H9 (cell line): ENCODE measurements around the gene ZBP1. TPM values are rescaled to one million over a fixed set of nuclear protein-coding genes. Genes with fewer than 3 reads are reported as not detected.

ENCODE experiments used
- DNase-seq: peaks from one replicate; pipeline ENCODE4 v3.0.0-alpha.2; 2017
- H2AFZ ChIP-seq: one replicate; pipeline ENCODE4 v1.6.1; 2013; ENCODE audit warnings: mild to moderate bottlenecking, low read length, control low read depth, moderate library complexity
- H2AK5ac ChIP-seq: 2 replicates; pipeline ENCODE4 v1.6.1; 2013; ENCODE audit warnings: low read length, control low read depth, mixed read lengths; ENCODE audit not compliant: insufficient read length
- H2BK120ac ChIP-seq: one replicate; pipeline ENCODE4 v1.6.1; 2013; ENCODE audit warnings: low read depth, mild to moderate bottlenecking, low read length, control low read depth, inconsistent platforms; ENCODE audit not compliant: poor library complexity, severe bottlenecking
- H2BK12ac ChIP-seq: 2 replicates; pipeline ENCODE4 v1.6.1; 2013; ENCODE audit warnings: low read length, control low read depth, mixed read lengths, low read depth; ENCODE audit not compliant: insufficient read length
- H2BK15ac ChIP-seq: 2 replicates; pipeline ENCODE4 v1.6.1; 2013; ENCODE audit warnings: low read depth, low read length, control low read depth
- H2BK20ac ChIP-seq: one replicate; pipeline ENCODE4 v1.6.1; 2013; ENCODE audit warnings: low read depth, mild to moderate bottlenecking, low read length, control low read depth, inconsistent platforms; ENCODE audit not compliant: poor library complexity, severe bottlenecking
- H2BK5ac ChIP-seq: 2 replicates; pipeline ENCODE4 v1.6.1; 2013; ENCODE audit warnings: low read length, control low read depth, mixed read lengths; ENCODE audit not compliant: insufficient read length
- H3K14ac ChIP-seq: 2 replicates; pipeline ENCODE4 v1.6.1; 2013; ENCODE audit warnings: low read length, control low read depth; ENCODE audit not compliant: insufficient read depth
- H3K18ac ChIP-seq: 2 replicates; pipeline ENCODE4 v1.6.1; 2013; ENCODE audit warnings: low read depth, mild to moderate bottlenecking, mixed read lengths, low read length, control low read depth; ENCODE audit not compliant: insufficient read length
- H3K23ac ChIP-seq: 2 replicates; pipeline ENCODE4 v1.6.1; 2013; ENCODE audit warnings: low read length, control low read depth, mixed read lengths, low read depth; ENCODE audit not compliant: insufficient read length
- H3K23me2 ChIP-seq: 2 replicates; pipeline ENCODE4 v1.6.1; 2013; ENCODE audit warnings: low read depth, mild to moderate bottlenecking, mixed read lengths, low read length, control low read depth; ENCODE audit not compliant: insufficient read length, poor library complexity, severe bottlenecking
- H3K27ac ChIP-seq: 2 replicates; pipeline ENCODE4 v1.5.1; 2013; ENCODE audit warnings: low read length, control low read depth, mixed read lengths, low read depth; ENCODE audit not compliant: insufficient read length
- H3K27me3 ChIP-seq: 2 replicates; pipeline ENCODE4 v1.6.1; 2013; ENCODE audit warnings: low read length, control low read depth, inconsistent platforms; ENCODE audit not compliant: insufficient read depth
- H3K4ac ChIP-seq: 2 replicates; pipeline ENCODE4 v1.6.1; 2013; ENCODE audit warnings: low read depth, mild to moderate bottlenecking, control low read depth, inconsistent platforms, low read length, moderate library complexity
- H3K4me1 ChIP-seq: 2 replicates; pipeline ENCODE4 v1.6.1; 2013; ENCODE audit warnings: low read length, control low read depth, inconsistent platforms; ENCODE audit not compliant: insufficient read depth
- H3K4me2 ChIP-seq: 2 replicates; pipeline ENCODE4 v1.6.1; 2013; ENCODE audit warnings: low read length, control low read depth, mixed read lengths; ENCODE audit not compliant: insufficient read length, insufficient read depth
- H3K56ac ChIP-seq: 2 replicates; pipeline ENCODE4 v1.6.1; 2013; ENCODE audit warnings: low read depth, mild to moderate bottlenecking, mixed read lengths, low read length, control low read depth; ENCODE audit not compliant: insufficient read length
- H3K79me1 ChIP-seq: 2 replicates; pipeline ENCODE4 v1.6.1; 2013; ENCODE audit warnings: low read depth, mild to moderate bottlenecking, moderate library complexity, low read length, control low read depth, inconsistent platforms; ENCODE audit not compliant: insufficient read depth, poor library complexity, severe bottlenecking
- H3K79me2 ChIP-seq: 2 replicates; pipeline ENCODE4 v1.6.1; 2013; ENCODE audit warnings: low read length, control low read depth, inconsistent platforms; ENCODE audit not compliant: insufficient read depth
- H3K9ac ChIP-seq: 2 replicates; pipeline ENCODE4 v1.6.1; 2013; ENCODE audit warnings: low read length, control low read depth, mixed read lengths; ENCODE audit not compliant: insufficient read length; ENCODE audit errors: extremely low read depth
- H3K9me3 ChIP-seq: one replicate; pipeline ENCODE4 v1.6.1; 2013; ENCODE audit warnings: low read depth, low read length, inconsistent platforms; ENCODE audit not compliant: control insufficient read depth
- H3T11ph ChIP-seq: one replicate; pipeline ENCODE4 v1.6.1; 2013; ENCODE audit warnings: mild to moderate bottlenecking, low read length, control low read depth, inconsistent platforms
- H4K20me1 ChIP-seq: one replicate; pipeline ENCODE4 v1.6.1; 2013; ENCODE audit not compliant: control insufficient read depth, insufficient read length, insufficient read depth
- H4K5ac ChIP-seq: 2 replicates; pipeline ENCODE4 v1.6.1; 2013; ENCODE audit warnings: low read depth, mild to moderate bottlenecking, mixed read lengths, low read length, control low read depth; ENCODE audit not compliant: insufficient read length
- H4K8ac ChIP-seq: replicated peaks from 2 replicates; pipeline ENCODE4 v1.6.1; 2013; ENCODE audit warnings: low read length, control low read depth, mixed read lengths, low read depth; ENCODE audit not compliant: insufficient read length
- H4K91ac ChIP-seq: 2 replicates; pipeline ENCODE4 v1.6.1; 2013; ENCODE audit warnings: low read depth, mild to moderate bottlenecking, moderate library complexity, mixed read lengths, low read length, control low read depth; ENCODE audit not compliant: insufficient read length
- H3K27ac Mint-ChIP-seq, 3 experiments: 2 replicates in 2 of 3; 3 replicates in 1 of 3; pipeline ENCODE4 v1.8.0; 2020 to 2021; ENCODE audit warnings: mixed read lengths in 3 of 3, mild to moderate bottlenecking in 1 of 3, moderate library complexity in 1 of 3
- H3K27me3 Mint-ChIP-seq: 2 replicates; pipeline ENCODE4 v1.8.0; 2021; ENCODE audit warnings: low read depth, mild to moderate bottlenecking, moderate library complexity, mixed read lengths
- H3K36me3 Mint-ChIP-seq, 3 experiments: 2 replicates in 2 of 3; 3 replicates in 1 of 3; pipeline ENCODE4 v1.8.0; 2020 to 2021; ENCODE audit warnings: low read depth in 3 of 3, mixed read lengths in 3 of 3; ENCODE audit not compliant: insufficient read depth in 1 of 3
- H3K4me1 Mint-ChIP-seq, 2 experiments: 2 replicates each; pipeline ENCODE4 v1.8.0; 2020; ENCODE audit warnings: mixed read lengths in 2 of 2
- H3K4me3 Mint-ChIP-seq, 2 experiments: 2 replicates in 1 of 2; 3 replicates in 1 of 2; pipeline ENCODE4 v1.8.0; 2020 to 2021; ENCODE audit warnings: mild to moderate bottlenecking in 2 of 2, mixed read lengths in 2 of 2, moderate library complexity in 1 of 2
- H3K9me3 Mint-ChIP-seq, 2 experiments: 2 replicates in 1 of 2; 3 replicates in 1 of 2; pipeline ENCODE4 v1.8.0; 2020; ENCODE audit warnings: mild to moderate bottlenecking in 2 of 2, mixed read lengths in 2 of 2, moderate library complexity in 1 of 2
- CTCF ChIP-seq: fragments of 200-600 bp; sonication (generic); conservative IDR thresholded peaks from 3 replicates; pipeline ENCODE4 v1.8.0; 2021; ENCODE audit warnings: antibody characterized with exemption, mild to moderate bottlenecking
- WGBS: extraction: QIAGEN DNeasy Blood & Tissue Kit; methylation state at CpG from one replicate; pipeline ENCODE4 v1.1.7; 2013; ENCODE audit warnings: missing lambda C conversion rate, low lambda C conversion rate, mixed read lengths; ENCODE audit not compliant: insufficient read length; ENCODE audit errors: extremely low coverage; 5-methylcytosine and 5-hydroxymethylcytosine counted together
- total RNA-seq: library from RNA; stranded (reverse); gene quantifications from 2 replicates; pipeline ENCODE4 v1.2.1, GENCODE V29; 2021

The ZBP1 gene
- total RNA-seq, 1 experiment from 2014 or later: not detected

- no peaks in the 10 kb centered on the region for H3K27me3 Mint-ChIP-seq
- no peak overlapping the region for H3K4me3 Mint-ChIP-seq
- Histone ChIP-seq H3K27me3 (no peaks in the 10 kb centered on the region), H2AK5ac (no peak overlapping the region), H3K79me1 (no peaks in the 10 kb centered on the region), H2BK15ac (no peak overlapping the region), H4K5ac (no peak overlapping the region), H4K20me1 (no peaks in the 10 kb centered on the region), H3K79me2 (peaks cover 20% of the 10 kb centered on the region; the same call in 1 of the 2 replicates), H2BK5ac (no peak overlapping the region), H3K9me3 (no peaks in the 10 kb centered on the region), H3K18ac (no peak overlapping the region), H3K4me1 (no peaks in the 10 kb centered on the region; the same call in 1 of the 2 replicates), H2BK120ac (no peak overlapping the region), H3K14ac (peak overlapping the region; percentile 54; the same call in 1 of the 2 replicates), H3K4me2 (no peak overlapping the region), H3K23ac (no peak overlapping the region), H3K9ac (no peak overlapping the region), H2BK12ac (no peak overlapping the region), H2AFZ (no peak overlapping the region), H4K91ac (no peak overlapping the region), H2BK20ac (no peak overlapping the region), H3K56ac (no peak overlapping the region), H3K27ac (no peak overlapping the region), H4K8ac (no peak overlapping the region), H3K23me2 (no peaks in the 10 kb centered on the region), H3T11ph (no peak overlapping the region), H3K4ac (no peak overlapping the region)
- H3K9me3 Mint-ChIP-seq: no peaks in the 10 kb centered on the region
- DNase-seq: no peak
- no peak for TF ChIP-seq CTCF
- H3K27ac Mint-ChIP-seq: peak overlapping the region in 1 of 3 experiments; percentile 73; a peak in 1 of 7 replicates
- peaks cover 0 to 8% (median 0%) of the 10 kb centered on the region in 3 experiments; a peak in 3 of 7 replicates for H3K36me3 Mint-ChIP-seq
- peaks cover 51 to 53% of the 10 kb centered on the region in 2 experiments for H3K4me1 Mint-ChIP-seq
- WGBS: no CpG with 5 or more reads among the region's 16 CpGs
Measured at GRCh38 chr20:57667388-57667787, 47.2 kb upstream of the ZBP1 start.
